Panc1 (cell line): ENCODE measurements around the gene DIPK1B. TPM values are rescaled to one million over a fixed set of nuclear protein-coding genes. Genes with fewer than 3 reads are reported as not detected.

Experiments used
- ATAC-seq: fragments of 200-7000 bp; cut with Tn5 transposase; 2 replicates; pipeline ENCODE4 v1.9.1; 2020; ENCODE audit warnings: mild to moderate bottlenecking, moderate library complexity
- BruUV-seq: library from RNA; stranded (reverse); fragments of 400-500 nt; replicated peaks from 2 replicates; lab custom pipeline; 2021; lab: Mats Ljungman, UMichigan
- CTCF ChIA-PET: fragments of 300-600 bp; sonication (Branson Sonifier 250); formaldehyde crosslinking; loops from one replicate; lab custom pipeline; 2022; ENCODE audit warnings: antibody characterized with exemption; lab: Charles Lee
- POLR2A ChIA-PET: fragments of 300-600 bp; sonication (Branson Sonifier 250); formaldehyde crosslinking; loops from one replicate; lab custom pipeline; 2022; ENCODE audit warnings: antibody characterized with exemption; lab: Charles Lee
- DNase-seq: peaks from one replicate; pipeline ENCODE4 v3.0.0-alpha.2; 2010; ENCODE audit warnings: low read depth, low spot score
- H3K27ac ChIP-seq: 2 replicates; pipeline ENCODE4 v1.5.1; 2011; ENCODE audit warnings: mild to moderate bottlenecking, low read length, inconsistent platforms
- H3K27me3 ChIP-seq: fragments of 200-500 bp; sonication (Bioruptor generic); 2 replicates; pipeline ENCODE4 v1.6.0; 2014; ENCODE audit warnings: low read length, inconsistent platforms; ENCODE audit not compliant: control insufficient read depth, insufficient read depth
- H3K36me3 ChIP-seq: fragments of 200-500 bp; sonication (Bioruptor generic); 2 replicates; pipeline ENCODE4 v1.5.1; 2014; ENCODE audit warnings: inconsistent platforms, mild to moderate bottlenecking, low read length, moderate library complexity; ENCODE audit not compliant: control insufficient read depth, insufficient read depth
- H3K4me1 ChIP-seq: 2 replicates; pipeline ENCODE4 v1.5.1; 2011; ENCODE audit warnings: inconsistent platforms, mild to moderate bottlenecking, low read length, moderate library complexity; ENCODE audit not compliant: control insufficient read depth, insufficient read depth
- H3K4me3 ChIP-seq, 2 experiments: 2 replicates each; pipeline ENCODE4 v1.5.1; 2011 to 2012; ENCODE audit warnings: low read depth in 2 of 2, low read length in 2 of 2, mild to moderate bottlenecking in 2 of 2, inconsistent platforms in 1 of 2, moderate library complexity in 1 of 2
- H3K9me3 ChIP-seq: fragments of 200-500 bp; sonication (Bioruptor generic); 2 replicates; pipeline ENCODE4 v1.5.1; 2014; ENCODE audit warnings: low read depth, mild to moderate bottlenecking, inconsistent platforms, low read length, moderate library complexity; ENCODE audit not compliant: control insufficient read depth, insufficient read depth
- POLR2AphosphoS5 ChIP-seq: IDR thresholded peaks from 2 replicates; pipeline ENCODE4 v1.6.1; 2012; ENCODE audit warnings: mild to moderate bottlenecking, low read depth, low read length, moderate library complexity
- SIN3A ChIP-seq: IDR thresholded peaks from 2 replicates; pipeline ENCODE4 v1.6.1; 2012; ENCODE audit warnings: low read depth, mild to moderate bottlenecking, low read length, moderate library complexity, borderline replicate concordance; ENCODE audit not compliant: insufficient read depth
- TCF7L2 ChIP-seq: IDR thresholded peaks from 2 replicates; pipeline ENCODE4 v1.6.1; 2011; ENCODE audit warnings: mild to moderate bottlenecking, low read depth, low read length, inconsistent platforms
- in situ Hi-C: cut with HindIII; loops from 2 replicates; pipeline ENCODE4 v1.10.0; 2016; ENCODE audit warnings: low sequenced_read_pairs, low pct_unique_long_range_greater_than_20kb
- intact Hi-C: fragments of 100-400 bp; cut with micrococcal nuclease; formaldehyde crosslinking; loops from one replicate; pipeline ENCODE4 v1.10.0; 2022; ENCODE audit not compliant: unreplicated experiment
- total RNA-seq: library from RNA; stranded (reverse); gene quantifications from one replicate; pipeline ENCODE4 v1.2.1, GENCODE V29; 2021; ENCODE audit not compliant: unreplicated experiment
- TF ChIP-seq, protein P1 (sequence below), 2 experiments: IDR thresholded peaks; 2 replicates each; pipeline ENCODE4 v1.6.1; 2011 to 2012; ENCODE audit warnings: low read depth in 2 of 2, control low read depth in 1 of 2, low read length in 1 of 2, mild to moderate bottlenecking in 1 of 2, moderate library complexity in 1 of 2; ENCODE audit not compliant: insufficient read depth in 1 of 2
- TF ChIP-seq, protein P2 (sequence below): fragments of 450-650 bp; IDR thresholded peaks from 2 replicates; pipeline ENCODE4 v1.5.1; 2017; ENCODE audit warnings: mild to moderate bottlenecking

The DIPK1B gene
- total RNA-seq, 1 experiment from 2014 or later = 10.6 TPM

GRCh38 chr9:136740069-136740468, 27.7 kb downstream of the DIPK1B start:
- H3K27me3 ChIP-seq = no peaks in the 10 kb centered on the region
- ATAC-seq (no peak), DNase-seq (no peak)
- H3K4me1 ChIP-seq = no peaks in the 10 kb centered on the region
- H3K4me3 ChIP-seq = no peak overlapping the region
- H3K36me3 ChIP-seq = no peaks in the 10 kb centered on the region
- TF ChIP-seq, protein P1, sequence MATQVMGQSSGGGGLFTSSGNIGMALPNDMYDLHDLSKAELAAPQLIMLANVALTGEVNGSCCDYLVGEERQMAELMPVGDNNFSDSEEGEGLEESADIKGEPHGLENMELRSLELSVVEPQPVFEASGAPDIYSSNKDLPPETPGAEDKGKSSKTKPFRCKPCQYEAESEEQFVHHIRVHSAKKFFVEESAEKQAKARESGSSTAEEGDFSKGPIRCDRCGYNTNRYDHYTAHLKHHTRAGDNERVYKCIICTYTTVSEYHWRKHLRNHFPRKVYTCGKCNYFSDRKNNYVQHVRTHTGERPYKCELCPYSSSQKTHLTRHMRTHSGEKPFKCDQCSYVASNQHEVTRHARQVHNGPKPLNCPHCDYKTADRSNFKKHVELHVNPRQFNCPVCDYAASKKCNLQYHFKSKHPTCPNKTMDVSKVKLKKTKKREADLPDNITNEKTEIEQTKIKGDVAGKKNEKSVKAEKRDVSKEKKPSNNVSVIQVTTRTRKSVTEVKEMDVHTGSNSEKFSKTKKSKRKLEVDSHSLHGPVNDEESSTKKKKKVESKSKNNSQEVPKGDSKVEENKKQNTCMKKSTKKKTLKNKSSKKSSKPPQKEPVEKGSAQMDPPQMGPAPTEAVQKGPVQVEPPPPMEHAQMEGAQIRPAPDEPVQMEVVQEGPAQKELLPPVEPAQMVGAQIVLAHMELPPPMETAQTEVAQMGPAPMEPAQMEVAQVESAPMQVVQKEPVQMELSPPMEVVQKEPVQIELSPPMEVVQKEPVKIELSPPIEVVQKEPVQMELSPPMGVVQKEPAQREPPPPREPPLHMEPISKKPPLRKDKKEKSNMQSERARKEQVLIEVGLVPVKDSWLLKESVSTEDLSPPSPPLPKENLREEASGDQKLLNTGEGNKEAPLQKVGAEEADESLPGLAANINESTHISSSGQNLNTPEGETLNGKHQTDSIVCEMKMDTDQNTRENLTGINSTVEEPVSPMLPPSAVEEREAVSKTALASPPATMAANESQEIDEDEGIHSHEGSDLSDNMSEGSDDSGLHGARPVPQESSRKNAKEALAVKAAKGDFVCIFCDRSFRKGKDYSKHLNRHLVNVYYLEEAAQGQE (IDR thresholded peaks at IDR 0.05; ENCODE audit: insufficient read depth in 1 of 2, low read depth in 2 of 2, low read length in 1 of 2) = no peak
- TF ChIP-seq TCF7L2 = no peak
- TF ChIP-seq, protein P2, sequence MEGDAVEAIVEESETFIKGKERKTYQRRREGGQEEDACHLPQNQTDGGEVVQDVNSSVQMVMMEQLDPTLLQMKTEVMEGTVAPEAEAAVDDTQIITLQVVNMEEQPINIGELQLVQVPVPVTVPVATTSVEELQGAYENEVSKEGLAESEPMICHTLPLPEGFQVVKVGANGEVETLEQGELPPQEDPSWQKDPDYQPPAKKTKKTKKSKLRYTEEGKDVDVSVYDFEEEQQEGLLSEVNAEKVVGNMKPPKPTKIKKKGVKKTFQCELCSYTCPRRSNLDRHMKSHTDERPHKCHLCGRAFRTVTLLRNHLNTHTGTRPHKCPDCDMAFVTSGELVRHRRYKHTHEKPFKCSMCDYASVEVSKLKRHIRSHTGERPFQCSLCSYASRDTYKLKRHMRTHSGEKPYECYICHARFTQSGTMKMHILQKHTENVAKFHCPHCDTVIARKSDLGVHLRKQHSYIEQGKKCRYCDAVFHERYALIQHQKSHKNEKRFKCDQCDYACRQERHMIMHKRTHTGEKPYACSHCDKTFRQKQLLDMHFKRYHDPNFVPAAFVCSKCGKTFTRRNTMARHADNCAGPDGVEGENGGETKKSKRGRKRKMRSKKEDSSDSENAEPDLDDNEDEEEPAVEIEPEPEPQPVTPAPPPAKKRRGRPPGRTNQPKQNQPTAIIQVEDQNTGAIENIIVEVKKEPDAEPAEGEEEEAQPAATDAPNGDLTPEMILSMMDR = no peak
- no peak for TF ChIP-seq POLR2AphosphoS5
- no peak for TF ChIP-seq SIN3A
- ChIA-PET CTCF (no interaction called here), POLR2A (no interaction called here)
- H3K9me3 ChIP-seq = no peaks in the 10 kb centered on the region
- no peak overlapping the region for H3K27ac ChIP-seq
- in situ Hi-C loops = no loop called here
- no TSS peak for BruUV-seq
- intact Hi-C loops = no loop called here

- Histone ChIP-seq H3K36me3 (no peaks in the 10 kb centered on the region), H3K9me3 (no peaks in the 10 kb centered on the region), H3K4me3 (no peak overlapping the region), H3K27ac (no peak overlapping the region), H3K4me1 (no peaks in the 10 kb centered on the region), H3K27me3 (no peaks in the 10 kb centered on the region)
- no peak for ATAC-seq
- intact Hi-C loops = no loop called here
- in situ Hi-C loops = no loop called here
- BruUV-seq = no TSS peak
- TF ChIP-seq POLR2AphosphoS5 = no peak
- TF ChIP-seq, protein P1 (IDR thresholded peaks at IDR 0.05; ENCODE audit: insufficient read depth in 1 of 2, low read depth in 2 of 2, low read length in 1 of 2) = no peak
- TF ChIP-seq TCF7L2 = no peak
- TF ChIP-seq SIN3A = no peak
- TF ChIP-seq, protein P2 = no peak
- POLR2A ChIA-PET = no interaction called here
- no peak for DNase-seq
- CTCF ChIA-PET = no interaction called here
Measured at GRCh38 chr9:136740491-136740890, 28.1 kb downstream of the DIPK1B start.
